Measurements from ENCODE around the gene LTV1.

- no peak for TF ChIP-seq CTCF (IDR thresholded peaks at IDR 0.05; ENCODE audit: poor library complexity)
- no peak for TF ChIP-seq EZH2 (IDR thresholded peaks at IDR 0.05; ENCODE audit: borderline replicate concordance)
- TF ChIP-seq EZH2phosphoT487 (IDR thresholded peaks at IDR 0.05; ENCODE audit: low read depth, severe bottlenecking, unreplicated experiment): no peak
Measured at GRCh38 chr6:143901885-143902750, 59.0 kb downstream of the LTV1 start.
